GM12878 (cell line): ENCODE results near the gene GPR107. TPM values are rescaled to one million over a fixed set of nuclear protein-coding genes. Genes with fewer than 3 reads are reported as not detected.

Experiments
- ATAC-seq: fragments of 200-7000 bp; cut with Tn5 transposase; 3 replicates; pipeline ENCODE4 v1.9.1; 2020; ENCODE audit warnings: mild to moderate bottlenecking, moderate library complexity
- BruUV-seq: library from RNA; stranded (reverse); fragments of 400-500 nt; replicated peaks from 2 replicates; lab custom pipeline; 2021; lab: Mats Ljungman, UMichigan
- CTCF ChIA-PET: fragments of 300-600 bp; sonication (Branson Sonifier 250); formaldehyde crosslinking; extraction: SDS; loops from one replicate; lab custom pipeline; 2021; ENCODE audit warnings: inconsistent platforms; lab: Yijun Ruan, JAX
- POLR2A ChIA-PET: fragments of 350-600 bp; formaldehyde crosslinking; extraction: SDS; loops from one replicate; lab custom pipeline; 2021; ENCODE audit warnings: inconsistent platforms; lab: Charles Lee
- RAD21 ChIA-PET: fragments of 300-600 bp; sonication (Branson Sonifier 250); formaldehyde crosslinking; loops from one replicate; lab custom pipeline; 2023; ENCODE audit warnings: antibody characterized with exemption; ENCODE audit not compliant: unreplicated experiment; lab: Charles Lee
- SMC1A ChIA-PET: fragments of 300-600 bp; sonication (Branson Sonifier 250); formaldehyde crosslinking; loops from one replicate; lab custom pipeline; 2023; ENCODE audit not compliant: unreplicated experiment, uncharacterized antibody; lab: Charles Lee
- DNase-seq: peaks from one replicate; pipeline ENCODE4 v3.0.0-alpha.2; 2011; ENCODE audit warnings: low read depth, low spot score
- FAIRE-seq: peaks from 3 replicates; lab custom pipeline; 2011; peaks lifted over from hg19 to GRCh38; lab: Jason Lieb, UNC
- H2AFZ ChIP-seq: 2 replicates; pipeline ENCODE4 v1.6.0; 2011; ENCODE audit warnings: low read depth, low read length, control low read depth; ENCODE audit not compliant: control insufficient read depth
- H3K27ac ChIP-seq: 2 replicates; pipeline ENCODE4 v1.5.1; 2011; ENCODE audit warnings: control low read depth; ENCODE audit not compliant: control insufficient read depth, insufficient read depth
- H3K27me3 ChIP-seq, 2 experiments: replicated peaks in 1 of 2; 2 replicates each; pipeline versions ENCODE4 v1.6.0 to v1.6.1; 2011; ENCODE audit warnings: low read length in 1 of 2; ENCODE audit not compliant: control insufficient read depth in 2 of 2, insufficient read depth in 2 of 2
- H3K36me3 ChIP-seq, 2 experiments: 2 replicates each; pipeline ENCODE4 v1.5.1; 2011; ENCODE audit warnings: low read length in 1 of 2; ENCODE audit not compliant: control insufficient read depth in 2 of 2, insufficient read depth in 2 of 2
- H3K4me1 ChIP-seq: 2 replicates; pipeline ENCODE4 v1.6.1; 2011; ENCODE audit warnings: mild to moderate bottlenecking, low read length, moderate library complexity, mixed read lengths; ENCODE audit not compliant: control insufficient read depth, insufficient read depth
- H3K4me2 ChIP-seq: 2 replicates; pipeline ENCODE4 v1.6.0; 2011; ENCODE audit warnings: control low read depth; ENCODE audit not compliant: control insufficient read depth, insufficient read depth
- H3K4me3 ChIP-seq: fragments of 200-600 bp; sonication (generic); 2 replicates; pipeline ENCODE4 v1.5.1; 2016
- H3K79me2 ChIP-seq: 2 replicates; pipeline ENCODE4 v1.6.0; 2011; ENCODE audit warnings: low read length; ENCODE audit not compliant: control insufficient read depth, insufficient read depth
- H3K9ac ChIP-seq: 2 replicates; pipeline ENCODE4 v1.8.0; 2011; ENCODE audit warnings: low read length, control low read depth, mixed read lengths; ENCODE audit not compliant: control insufficient read depth, insufficient read depth
- H3K9me3 ChIP-seq: replicated peaks from 3 replicates; pipeline ENCODE4 v1.5.1; 2011; ENCODE audit warnings: mild to moderate bottlenecking, low read length; ENCODE audit not compliant: control insufficient read depth, insufficient read depth
- H4K20me1 ChIP-seq: 2 replicates; pipeline ENCODE4 v1.6.0; 2011; ENCODE audit not compliant: control insufficient read depth, insufficient read depth
- BHLHE40 ChIP-seq, 2 experiments: fragments of 450-650 bp in 1 of 2; IDR thresholded peaks; 2 replicates each; pipeline ENCODE4 v1.6.1; 2011 to 2017; ENCODE audit warnings: low read depth in 2 of 2, borderline replicate concordance in 1 of 2, improper control_type of control experiment in 1 of 2, low read length in 1 of 2, mild to moderate bottlenecking in 1 of 2
- EZH2 ChIP-seq: IDR thresholded peaks from 2 replicates; pipeline ENCODE4 v1.6.1; 2012; ENCODE audit warnings: low read depth, mild to moderate bottlenecking, control low read depth, inconsistent platforms, low read length, borderline replicate concordance; ENCODE audit not compliant: control insufficient read depth
- HDAC6 ChIP-seq: fragments of 200-600 bp; sonication (generic); IDR thresholded peaks from one replicate; pipeline ENCODE4 v1.8.0; 2017; ENCODE audit warnings: antibody characterized with exemption; ENCODE audit not compliant: unreplicated experiment
- IKZF1 ChIP-seq: fragments of 450-650 bp; conservative IDR thresholded peaks from 2 replicates; pipeline ENCODE4 v1.6.1; 2017; ENCODE audit warnings: antibody characterized with exemption, mild to moderate bottlenecking
- MAX ChIP-seq: IDR thresholded peaks from 2 replicates; pipeline ENCODE4 v1.6.1; 2012; ENCODE audit warnings: low read depth, low read length, improper control_type of control experiment
- NR2C1 ChIP-seq: fragments of 450-650 bp; IDR thresholded peaks from 2 replicates; pipeline ENCODE4 v1.6.1; 2017; ENCODE audit warnings: antibody characterized with exemption, mild to moderate bottlenecking, moderate library complexity
- POLR2A ChIP-seq: IDR thresholded peaks from 2 replicates; pipeline ENCODE4 v1.6.1; 2011; ENCODE audit warnings: low read depth, mild to moderate bottlenecking, low read length
- SMAD1 ChIP-seq: fragments of 450-650 bp; IDR thresholded peaks from 2 replicates; pipeline ENCODE4 v1.6.1; 2018; ENCODE audit warnings: mild to moderate bottlenecking, low read depth; ENCODE audit not compliant: partially characterized antibody
- TAF1 ChIP-seq: IDR thresholded peaks from 2 replicates; pipeline ENCODE4 v1.6.1; 2011; ENCODE audit warnings: mild to moderate bottlenecking, low read depth, low read length, borderline replicate concordance
- ZNF207 ChIP-seq: fragments of 450-650 bp; IDR thresholded peaks from 2 replicates; pipeline ENCODE4 v1.6.1; 2014; ENCODE audit warnings: antibody characterized with exemption, mild to moderate bottlenecking, borderline replicate concordance
- WGBS: methylation state at CpG from one replicate; pipeline ENCODE4 v1.1.6; 2016; ENCODE audit warnings: low lambda C conversion rate; ENCODE audit not compliant: insufficient replicate concordance, insufficient coverage; ENCODE audit errors: missing lambda C conversion rate; 5-methylcytosine and 5-hydroxymethylcytosine counted together
- in situ Hi-C: fragments of 300-500 bp; cut with MboI; formaldehyde crosslinking; loops from 9 replicates; pipeline ENCODE4 v1.14.3; 2018; ENCODE audit warnings: mixed read lengths
- intact Hi-C: fragments of 100-400 bp; cut with micrococcal nuclease; formaldehyde crosslinking; loops from one replicate; pipeline ENCODE4 v1.14.2; 2022; ENCODE audit not compliant: unreplicated experiment
- polyA plus RNA-seq, 11 experiments: library from polyadenylated mRNA; depleted of rRNA in 4 of 11; unstranded in 6 of 11; stranded (reverse) in 5 of 11; fragments of >200 nt; fragmentation: Nextera tagmentation in 4 of 11; fragmentation: Illumina TruSeq in 1 of 11; extraction: Ambion mirVana in 4 of 11; extraction: Trizol in 1 of 11; gene quantifications; 1 replicate in 1 of 11; 2 replicates in 10 of 11; pipeline versions ENCODE4 v1.2.1 to v1.2.3, GENCODE V29; 2011 to 2016; ENCODE audit warnings: inconsistent platforms in 2 of 11, missing spikeins in 2 of 11, low read depth in 1 of 11
- total RNA-seq, 4 experiments: library from RNA; depleted of rRNA in 3 of 4; stranded (reverse); fragments of >200 nt in 3 of 4; fragmentation: Illumina TruSeq in 1 of 4; extraction: Trizol in 1 of 4; gene quantifications; 2 replicates each; pipeline versions ENCODE4 v1.2.1 to v1.2.3, GENCODE V29; 2013 to 2021
- TF ChIP-seq, protein P1 (sequence below): fragments of 450-650 bp; formaldehyde crosslinking; IDR thresholded peaks from 2 replicates; pipeline ENCODE4 v1.4.0; 2022; ENCODE audit warnings: mild to moderate bottlenecking, moderate library complexity
- TF ChIP-seq, protein P2 (sequence below): fragments of 450-650 bp; formaldehyde crosslinking; IDR thresholded peaks from 2 replicates; pipeline ENCODE4 v1.5.0; 2022; ENCODE audit warnings: mild to moderate bottlenecking, missing genetic modification characterization
- TF ChIP-seq, protein P3 (sequence below): fragments of 450-650 bp; IDR thresholded peaks from 2 replicates; pipeline ENCODE4 v1.6.1; 2017; ENCODE audit warnings: mild to moderate bottlenecking, low read depth, inconsistent platforms; ENCODE audit not compliant: poor library complexity, severe bottlenecking

Gene GPR107
- total and polyA plus RNA-seq, 10 of the 15 experiments (the other 5 are each of a cell fraction or from before 2014, with no cell fraction given): 2.7 to 21.4 (median 10.6) TPM

DNA sequence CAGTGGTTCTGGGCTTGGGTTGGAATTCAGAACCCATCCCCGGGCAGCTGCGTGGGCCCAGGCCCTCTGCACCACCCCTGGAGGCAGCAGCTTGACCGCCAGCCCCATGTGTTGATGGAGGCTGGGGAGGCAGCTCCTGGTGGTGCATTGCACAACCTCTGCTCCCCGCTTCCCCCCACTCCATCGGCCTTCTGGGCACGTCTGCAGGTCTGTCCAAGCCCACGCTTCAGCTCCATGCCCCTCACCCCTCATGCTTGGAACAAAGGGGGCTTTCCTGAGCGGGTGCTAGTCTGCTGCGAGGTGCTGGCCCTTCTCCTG, 119.9 kb downstream of the GPR107 start (continued):
- TF ChIP-seq, protein P1, sequence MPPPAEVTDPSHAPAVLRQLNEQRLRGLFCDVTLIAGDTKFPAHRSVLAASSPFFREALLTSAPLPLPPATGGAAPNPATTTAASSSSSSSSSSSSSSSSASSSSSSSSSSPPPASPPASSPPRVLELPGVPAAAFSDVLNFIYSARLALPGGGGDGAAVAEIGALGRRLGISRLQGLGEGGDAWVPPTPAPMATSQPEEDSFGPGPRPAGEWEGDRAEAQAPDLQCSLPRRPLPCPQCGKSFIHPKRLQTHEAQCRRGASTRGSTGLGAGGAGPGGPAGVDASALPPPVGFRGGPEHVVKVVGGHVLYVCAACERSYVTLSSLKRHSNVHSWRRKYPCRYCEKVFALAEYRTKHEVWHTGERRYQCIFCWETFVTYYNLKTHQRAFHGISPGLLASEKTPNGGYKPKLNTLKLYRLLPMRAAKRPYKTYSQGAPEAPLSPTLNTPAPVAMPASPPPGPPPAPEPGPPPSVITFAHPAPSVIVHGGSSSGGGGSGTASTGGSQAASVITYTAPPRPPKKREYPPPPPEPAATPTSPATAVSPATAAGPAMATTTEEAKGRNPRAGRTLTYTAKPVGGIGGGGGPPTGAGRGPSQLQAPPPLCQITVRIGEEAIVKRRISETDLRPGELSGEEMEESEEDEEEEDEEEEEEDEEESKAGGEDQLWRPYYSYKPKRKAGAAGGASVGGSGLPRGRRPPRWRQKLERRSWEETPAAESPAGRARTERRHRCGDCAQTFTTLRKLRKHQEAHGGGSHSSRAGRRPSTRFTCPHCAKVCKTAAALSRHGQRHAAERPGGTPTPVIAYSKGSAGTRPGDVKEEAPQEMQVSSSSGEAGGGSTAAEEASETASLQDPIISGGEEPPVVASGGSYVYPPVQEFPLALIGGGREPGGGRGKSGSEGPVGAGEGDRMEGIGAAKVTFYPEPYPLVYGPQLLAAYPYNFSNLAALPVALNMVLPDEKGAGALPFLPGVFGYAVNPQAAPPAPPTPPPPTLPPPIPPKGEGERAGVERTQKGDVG (CRISPR knock-in tag): no peak
- no peak for TF ChIP-seq SMAD1
- TF ChIP-seq MAX: no peak
- TF ChIP-seq, all 136 proteins: peak for 0

DNA sequence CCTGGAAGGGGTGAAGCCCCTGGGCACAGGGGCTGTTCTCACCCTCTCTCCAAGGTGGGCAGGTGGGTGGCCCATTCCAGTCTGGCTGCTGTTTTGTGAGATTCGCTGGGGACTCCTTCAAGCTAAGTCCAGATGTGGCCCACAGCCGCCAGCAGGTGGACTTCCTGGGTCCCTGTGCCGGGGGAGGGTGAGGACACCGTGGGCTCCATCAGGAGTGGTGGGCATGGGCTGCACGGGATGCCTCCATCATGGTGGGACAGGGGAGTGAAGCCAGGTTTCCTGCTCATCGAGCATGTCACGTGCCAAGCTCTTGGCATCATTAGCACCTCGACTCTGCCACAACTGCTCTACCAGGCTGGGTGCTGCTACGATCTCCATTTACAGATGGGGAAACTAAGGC, 120.3 kb downstream of the GPR107 start:
- no peak for FAIRE-seq
- H3K4me2 ChIP-seq: no peak overlapping the region
- no TSS peak for BruUV-seq
- TF ChIP-seq HDAC6 (no peak), IKZF1 (no peak), EZH2 (no peak), NR2C1 (no peak), TAF1 (no peak), ZNF207 (no peak), BHLHE40 (IDR thresholded peaks at IDR 0.05; ENCODE audit: borderline replicate concordance in 1 of 2, low read depth in 2 of 2, low read length in 1 of 2) (no peak), POLR2A (no peak)
- TF ChIP-seq, protein P2, sequence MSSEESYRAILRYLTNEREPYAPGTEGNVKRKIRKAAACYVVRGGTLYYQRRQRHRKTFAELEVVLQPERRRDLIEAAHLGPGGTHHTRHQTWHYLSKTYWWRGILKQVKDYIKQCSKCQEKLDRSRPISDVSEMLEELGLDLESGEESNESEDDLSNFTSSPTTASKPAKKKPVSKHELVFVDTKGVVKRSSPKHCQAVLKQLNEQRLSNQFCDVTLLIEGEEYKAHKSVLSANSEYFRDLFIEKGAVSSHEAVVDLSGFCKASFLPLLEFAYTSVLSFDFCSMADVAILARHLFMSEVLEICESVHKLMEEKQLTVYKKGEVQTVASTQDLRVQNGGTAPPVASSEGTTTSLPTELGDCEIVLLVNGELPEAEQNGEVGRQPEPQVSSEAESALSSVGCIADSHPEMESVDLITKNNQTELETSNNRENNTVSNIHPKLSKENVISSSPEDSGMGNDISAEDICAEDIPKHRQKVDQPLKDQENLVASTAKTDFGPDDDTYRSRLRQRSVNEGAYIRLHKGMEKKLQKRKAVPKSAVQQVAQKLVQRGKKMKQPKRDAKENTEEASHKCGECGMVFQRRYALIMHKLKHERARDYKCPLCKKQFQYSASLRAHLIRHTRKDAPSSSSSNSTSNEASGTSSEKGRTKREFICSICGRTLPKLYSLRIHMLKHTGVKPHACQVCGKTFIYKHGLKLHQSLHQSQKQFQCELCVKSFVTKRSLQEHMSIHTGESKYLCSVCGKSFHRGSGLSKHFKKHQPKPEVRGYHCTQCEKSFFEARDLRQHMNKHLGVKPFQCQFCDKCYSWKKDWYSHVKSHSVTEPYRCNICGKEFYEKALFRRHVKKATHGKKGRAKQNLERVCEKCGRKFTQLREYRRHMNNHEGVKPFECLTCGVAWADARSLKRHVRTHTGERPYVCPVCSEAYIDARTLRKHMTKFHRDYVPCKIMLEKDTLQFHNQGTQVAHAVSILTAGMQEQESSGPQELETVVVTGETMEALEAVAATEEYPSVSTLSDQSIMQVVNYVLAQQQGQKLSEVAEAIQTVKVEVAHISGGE (CRISPR knock-in tag): no peak
- TF ChIP-seq, protein P3, sequence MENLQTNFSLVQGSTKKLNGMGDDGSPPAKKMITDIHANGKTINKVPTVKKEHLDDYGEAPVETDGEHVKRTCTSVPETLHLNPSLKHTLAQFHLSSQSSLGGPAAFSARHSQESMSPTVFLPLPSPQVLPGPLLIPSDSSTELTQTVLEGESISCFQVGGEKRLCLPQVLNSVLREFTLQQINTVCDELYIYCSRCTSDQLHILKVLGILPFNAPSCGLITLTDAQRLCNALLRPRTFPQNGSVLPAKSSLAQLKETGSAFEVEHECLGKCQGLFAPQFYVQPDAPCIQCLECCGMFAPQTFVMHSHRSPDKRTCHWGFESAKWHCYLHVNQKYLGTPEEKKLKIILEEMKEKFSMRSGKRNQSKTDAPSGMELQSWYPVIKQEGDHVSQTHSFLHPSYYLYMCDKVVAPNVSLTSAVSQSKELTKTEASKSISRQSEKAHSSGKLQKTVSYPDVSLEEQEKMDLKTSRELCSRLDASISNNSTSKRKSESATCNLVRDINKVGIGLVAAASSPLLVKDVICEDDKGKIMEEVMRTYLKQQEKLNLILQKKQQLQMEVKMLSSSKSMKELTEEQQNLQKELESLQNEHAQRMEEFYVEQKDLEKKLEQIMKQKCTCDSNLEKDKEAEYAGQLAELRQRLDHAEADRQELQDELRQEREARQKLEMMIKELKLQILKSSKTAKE: no peak

More for the DNA sequence above, 120.3 kb downstream of the GPR107 start:
- Histone ChIP-seq H3K79me2 (no peaks in the 10 kb centered on the region), H3K9me3 (no peaks in the 10 kb centered on the region), H4K20me1 (no peaks in the 10 kb centered on the region), H2AFZ (no peak overlapping the region), H3K27me3 (peaks cover 7% of the 10 kb centered on the region in 2 experiments; a peak in 3 of 4 replicates), H3K36me3 (no peaks in the 10 kb centered on the region), H3K4me1 (no peaks in the 10 kb centered on the region; the same call in 1 of the 2 replicates), H3K4me3 (no peak overlapping the region), H3K9ac (no peak overlapping the region), H3K27ac (no peak overlapping the region)
- WGBS: 46% methylated on average over 9 of the region's 9 CpGs
- CTCF ChIA-PET: no interaction called here
- SMC1A ChIA-PET: no interaction called here
- DNase-seq (no peak), ATAC-seq (no peak)
- POLR2A ChIA-PET: interaction anchor here (0.5 kb wide), 1 partner anchor 29 kb away, joined by 3 read pairs; no protein-coding TSS in a partner anchor
- in situ Hi-C loops (no loop called here), intact Hi-C loops (no loop called here)
- RAD21 ChIA-PET: interaction anchor here (0.6 kb wide), 1 partner anchor 10 kb away, joined by 3 read pairs; no protein-coding TSS in a partner anchor
